ENCODE data around the gene LIPT2. TPM values are rescaled to one million over a fixed set of nuclear protein-coding genes. Genes with fewer than 3 reads are reported as not detected.

LIPT2 gene
- total RNA-seq, 1 donor: 1.4 TPM

DNA sequence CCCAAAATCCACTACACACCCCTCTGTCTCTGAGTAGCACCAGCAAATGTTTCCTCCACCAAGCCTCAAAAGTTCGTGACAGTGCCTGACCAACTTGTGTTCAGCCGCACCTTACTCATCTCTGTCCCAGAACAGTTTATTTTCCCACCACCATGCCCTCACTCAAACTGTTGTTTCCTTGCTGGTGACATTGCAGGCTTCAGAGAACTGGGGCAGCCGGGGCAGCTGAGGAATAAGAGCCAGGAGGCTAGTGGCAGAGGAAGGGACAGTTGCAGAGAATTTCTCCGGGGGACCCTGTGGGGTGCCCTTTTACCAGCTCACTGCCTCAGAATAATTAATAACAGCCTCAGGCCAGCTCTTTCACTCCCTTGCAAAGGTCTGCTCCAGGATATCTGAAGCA is 25.5 kb downstream of the LIPT2 start:
- no peak for DNase-seq (ENCODE audit: low read depth)
- TF ChIP-seq CTCF (IDR thresholded peaks at IDR 0.05; ENCODE audit: insufficient read depth, low read length): no peak
- H3K4me3 ChIP-seq (ENCODE audit: low read depth, low read length): no peak overlapping the region

GRCh38 chr11:74466916-74467885 is 26.3 kb downstream of the LIPT2 start, which contains the start of gene KCNE3:
Gene KCNE3 (minus strand): TSS chr11:74467549. CDS start chr11:74457563, 9,986 bp downstream.
- TF ChIP-seq CTCF (IDR thresholded peaks at IDR 0.05; ENCODE audit: insufficient read depth, low read length): no peak
- H3K4me3 ChIP-seq (ENCODE audit: low read depth, low read length): peak within 1 kb of the TSS; percentile 52
- peak; percentile 12 for DNase-seq (ENCODE audit: low read depth)

GRCh38 chr11:74465291-74465708 is 28.2 kb downstream of the LIPT2 start:
- no peak for TF ChIP-seq CTCF (IDR thresholded peaks at IDR 0.05; ENCODE audit: insufficient read depth, low read length)
- no peak overlapping the region for H3K4me3 ChIP-seq (ENCODE audit: low read depth, low read length)
- no peak for DNase-seq (ENCODE audit: low read depth)

- no peak for TF ChIP-seq CTCF (IDR thresholded peaks at IDR 0.05; ENCODE audit: insufficient read depth, low read length)
- DNase-seq (ENCODE audit: low read depth): no peak
Measured at GRCh38 chr11:74464746-74465145, 28.8 kb downstream of the LIPT2 start.

DNA sequence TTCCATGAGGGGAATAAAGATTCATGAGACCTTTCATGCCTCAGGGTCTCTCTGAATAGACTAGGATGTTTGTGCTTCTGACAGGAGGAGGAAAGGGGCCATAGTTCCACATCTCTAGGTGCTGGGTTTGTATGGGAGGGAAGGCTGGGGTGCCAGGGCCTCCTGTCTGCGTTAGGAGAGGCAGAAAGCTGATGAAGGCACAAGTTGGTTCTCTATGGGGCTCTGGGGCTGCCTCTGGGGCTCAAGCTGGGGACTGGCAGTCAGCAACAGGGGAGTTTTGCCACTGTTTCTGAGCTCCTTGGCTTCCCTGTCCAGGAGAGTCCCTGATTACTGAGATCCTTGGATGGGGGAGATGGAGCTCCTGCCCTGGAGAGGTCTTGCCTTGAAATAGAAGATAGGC is 30.3 kb downstream of the LIPT2 start:
- no peak overlapping the region for H3K4me3 ChIP-seq (ENCODE audit: low read depth, low read length)
- DNase-seq (ENCODE audit: low read depth): no peak
- no peak for TF ChIP-seq CTCF (IDR thresholded peaks at IDR 0.05; ENCODE audit: insufficient read depth, low read length)

More at GRCh38 chr11:74464746-74465145, 28.8 kb downstream of the LIPT2 start:
- no peak overlapping the region for H3K4me3 ChIP-seq (ENCODE audit: low read depth, low read length)

GRCh38 chr11:74462631-74463030 is 30.9 kb downstream of the LIPT2 start:
- DNase-seq (ENCODE audit: low read depth): no peak
- no peak overlapping the region for H3K4me3 ChIP-seq (ENCODE audit: low read depth, low read length)
- no peak for TF ChIP-seq CTCF (IDR thresholded peaks at IDR 0.05; ENCODE audit: insufficient read depth, low read length)
